Fibroblast of skin of back (primary cell): ENCODE data around the gene BPIFB4. TPM values are rescaled to one million over a fixed set of nuclear protein-coding genes. Genes with fewer than 3 reads are reported as not detected.
"Not testable (repeated sequence)": the region's sequence is repeated elsewhere in the genome, so short reads cannot be mapped to it uniquely, and the experiment has no call there.

ENCODE experiments used
- DNase-seq: peaks from one replicate; pipeline ENCODE4 v3.0.0-alpha.2; 2013
- polyA plus RNA-seq, 2 experiments: library from polyadenylated mRNA; unstranded; fragments of 120-200 nt; gene quantifications; one replicate each; pipeline ENCODE4 v1.2.1, GENCODE V29; 2013; ENCODE audit not compliant: insufficient read length in 2 of 2

The BPIFB4 gene
- not detected for polyA plus RNA-seq (2013, experiment 1 of 2; ENCODE audit: insufficient read length)
- polyA plus RNA-seq (2013, experiment 2 of 2; ENCODE audit: insufficient read length), result not detected

- no peak for DNase-seq
Observed at GRCh38 chr20:33079259-33079658, at the start of gene BPIFB4. TSS of gene BPIFB4 (plus strand) at chr20:33079643. CDS start at chr20:33081527, 1,884 bp downstream.

GRCh38 chr20:33030076-33030475, 49.4 kb upstream of the BPIFB4 start:
- no peak for DNase-seq

- DNase-seq, result no peak
Observed at GRCh38 chr20:33030569-33030968, 48.9 kb upstream of the BPIFB4 start.

- DNase-seq, result no peak
Observed at GRCh38 chr20:33031531-33031930, 47.9 kb upstream of the BPIFB4 start, which contains the start of gene BPIFB6. TSS of gene BPIFB6 (plus strand) at chr20:33031648. CDS start at chr20:33031648, 0 bp downstream.

- DNase-seq, result no peak
Observed at GRCh38 chr20:33032555-33032954, 46.9 kb upstream of the BPIFB4 start.

GRCh38 chr20:33033381-33033780, 46.1 kb upstream of the BPIFB4 start:
- DNase-seq, result no peak

- DNase-seq, result no peak
Observed at GRCh38 chr20:33034115-33034514, 45.3 kb upstream of the BPIFB4 start.

- DNase-seq, result no peak
Observed at GRCh38 chr20:33034901-33035492, 44.4 kb upstream of the BPIFB4 start.

- DNase-seq, result no peak
Observed at GRCh38 chr20:33037456-33037855, 42.0 kb upstream of the BPIFB4 start.

- no peak for DNase-seq
Observed at GRCh38 chr20:33038243-33038642, 41.2 kb upstream of the BPIFB4 start.

GRCh38 chr20:33042430-33042829, 37.0 kb upstream of the BPIFB4 start:
- DNase-seq, result no peak

GRCh38 chr20:33042983-33043730, 36.3 kb upstream of the BPIFB4 start:
- no peak for DNase-seq

- no peak for DNase-seq
Observed at GRCh38 chr20:33043731-33044181, 35.7 kb upstream of the BPIFB4 start.

GRCh38 chr20:33045129-33045721, 34.2 kb upstream of the BPIFB4 start:
- DNase-seq, result not testable (repeated sequence)

GRCh38 chr20:33046412-33046811, 33.0 kb upstream of the BPIFB4 start:
- no peak for DNase-seq

GRCh38 chr20:33051333-33051732, 28.1 kb upstream of the BPIFB4 start:
- DNase-seq, result no peak

- DNase-seq, result no peak
Observed at GRCh38 chr20:33053291-33054106, 25.9 kb upstream of the BPIFB4 start, which contains the start of gene BPIFB3. TSS of gene BPIFB3 (plus strand) at chr20:33053903. CDS start at chr20:33055436, 1,533 bp downstream.

- no peak for DNase-seq
Observed at GRCh38 chr20:33054381-33054780, 25.1 kb upstream of the BPIFB4 start.

- no peak for DNase-seq
Observed at GRCh38 chr20:33054791-33055190, 24.7 kb upstream of the BPIFB4 start.

- no peak for DNase-seq
Observed at GRCh38 chr20:33059136-33059535, 20.3 kb upstream of the BPIFB4 start.

- DNase-seq, result no peak
Observed at GRCh38 chr20:33059741-33060390, 19.6 kb upstream of the BPIFB4 start.

GRCh38 chr20:33061658-33062028, 17.8 kb upstream of the BPIFB4 start:
- no peak for DNase-seq
